Lower leg skin (tissue), 3 donors: ENCODE measurements around the gene CCSER2.

Experiments
- CTCF ChIP-seq, 3 donors: fragments of 450-650 bp; IDR thresholded peaks; one replicate each; pipeline ENCODE4 v1.5.1; 2016; ENCODE audit warnings: antibody characterized with exemption in 3 of 3, mild to moderate bottlenecking in 3 of 3, moderate library complexity in 2 of 3
- POLR2A ChIP-seq, 2 donors: fragments of 450-650 bp; IDR thresholded peaks; one replicate each; pipeline ENCODE4 v1.6.1; 2016 to 2017; ENCODE audit warnings: antibody characterized with exemption in 2 of 2, mild to moderate bottlenecking in 1 of 2, moderate library complexity in 1 of 2

GRCh38 chr10:84416245-84416555 is 87.8 kb downstream of the CCSER2 start:
- TF ChIP-seq CTCF (IDR thresholded peaks at IDR 0.05) = no peak
- no peak for TF ChIP-seq POLR2A (IDR thresholded peaks at IDR 0.05)
